A673 (cell line): Measurements from ENCODE around the gene CLN6. TPM values are rescaled to one million over a fixed set of nuclear protein-coding genes. Genes with fewer than 3 reads are reported as not detected.
A peak's percentile ranks its signal among the peaks of the same experiment; 100 is the strongest.

ENCODE experiments used
- Bru-seq: library from RNA; stranded (reverse); fragments of 400-500 nt; gene quantifications from one replicate; lab custom pipeline; 2021; lab: Mats Ljungman, UMichigan
- BruChase-seq, 2 experiments: library from RNA; stranded (reverse); fragments of 400-500 nt; gene quantifications; one replicate each; lab custom pipeline; 2021; lab: Mats Ljungman, UMichigan
- BruUV-seq: library from RNA; stranded (reverse); fragments of 400-500 nt; replicated peaks from 2 replicates; lab custom pipeline; 2021; lab: Mats Ljungman, UMichigan
- CTCF ChIA-PET: fragments of 300-600 bp; sonication (Branson Sonifier 250); formaldehyde crosslinking; loops from one replicate; lab custom pipeline; 2022; ENCODE audit warnings: antibody characterized with exemption; lab: Charles Lee
- POLR2A ChIA-PET: fragments of 300-600 bp; sonication (Branson Sonifier 250); formaldehyde crosslinking; loops from one replicate; lab custom pipeline; 2022; ENCODE audit warnings: antibody characterized with exemption; ENCODE audit not compliant: low non-redundant PET; lab: Charles Lee
- DNase-seq: peaks from one replicate; pipeline ENCODE4 v3.0.0-alpha.2; 2015; ENCODE audit warnings: low spot score
- H3K27ac ChIP-seq: fragments of 200-600 bp; sonication (generic); 2 replicates; pipeline ENCODE4 v1.5.1; 2016; ENCODE audit warnings: mixed run types, low read depth, mild to moderate bottlenecking, mixed read lengths, antibody characterized with exemption, low read length; ENCODE audit not compliant: poor library complexity, severe bottlenecking
- H3K27me3 ChIP-seq: fragments of 200-600 bp; sonication (generic); replicated peaks from 2 replicates; pipeline ENCODE4 v1.6.1; 2017; ENCODE audit warnings: mixed run types, low read depth, mild to moderate bottlenecking, mixed read lengths, antibody characterized with exemption, low read length; ENCODE audit not compliant: insufficient read depth, poor library complexity
- H3K36me3 ChIP-seq: fragments of 200-600 bp; sonication (generic); 2 replicates; pipeline ENCODE4 v1.6.1; 2016; ENCODE audit warnings: mixed run types, mild to moderate bottlenecking, mixed read lengths, antibody characterized with exemption, low read length; ENCODE audit not compliant: insufficient read depth, poor library complexity, severe bottlenecking
- H3K4me1 ChIP-seq: fragments of 200-600 bp; sonication (generic); 2 replicates; pipeline ENCODE4 v1.6.1; 2017; ENCODE audit warnings: mixed run types, mild to moderate bottlenecking, mixed read lengths, antibody characterized with exemption, low read length; ENCODE audit not compliant: insufficient read depth, poor library complexity, severe bottlenecking
- H3K4me3 ChIP-seq: fragments of 200-600 bp; sonication (generic); 2 replicates; pipeline ENCODE4 v1.5.1; 2016; ENCODE audit warnings: low read depth, mixed run types, mild to moderate bottlenecking, mixed read lengths, low read length; ENCODE audit not compliant: poor library complexity, severe bottlenecking
- H3K9me3 ChIP-seq: fragments of 200-600 bp; sonication (generic); 2 replicates; pipeline ENCODE4 v1.6.1; 2016; ENCODE audit warnings: mixed run types, low read depth, mild to moderate bottlenecking, mixed read lengths, antibody characterized with exemption, low read length; ENCODE audit not compliant: poor library complexity, severe bottlenecking
- EZH2 ChIP-seq: fragments of 200-600 bp; sonication (generic); IDR thresholded peaks from 2 replicates; pipeline ENCODE4 v1.6.1; 2017; ENCODE audit warnings: borderline replicate concordance, low read depth, mild to moderate bottlenecking, mixed read lengths, antibody characterized with exemption, low read length; ENCODE audit not compliant: poor library complexity, severe bottlenecking
- intact Hi-C: fragments of 100-400 bp; cut with micrococcal nuclease; formaldehyde crosslinking; loops from one replicate; pipeline ENCODE4 v1.10.0; 2022; ENCODE audit not compliant: unreplicated experiment
- long read RNA-seq: library from polyadenylated mRNA; stranded (forward); transcript quantifications from one replicate; pipeline ENCODE4 v2.0.0, GENCODE V29; 2022
- total RNA-seq: library from RNA; stranded (reverse); gene quantifications from 2 replicates; pipeline ENCODE4 v1.2.3, GENCODE V29; 2021
- TF ChIP-seq, protein P1 (sequence below): fragments of 300-800, 200-600 bp; sonication (generic); conservative IDR thresholded peaks from 2 replicates; pipeline ENCODE4 v1.5.1; 2017; ENCODE audit warnings: low read depth, mild to moderate bottlenecking, antibody characterized with exemption, low read length, moderate library complexity, mixed read lengths

CLN6 gene
- total RNA-seq (75.4 and 84.7 TPM in 2 replicates), Bru-seq, nascent RNA (percentile 41 among the genes with signal in this experiment), BruChase-seq, experiment 1, labeled RNA remaining after a 2-hour chase (percentile 54 among the genes with signal in this experiment), BruChase-seq, experiment 2, labeled RNA remaining after a 6-hour chase (percentile 67 among the genes with signal in this experiment)
- long read RNA-seq, partial matches to known transcripts = 0 of 6 reads
- long read RNA-seq, other reads (novel, unspliced or antisense) = 1 of 6 reads

DNA sequence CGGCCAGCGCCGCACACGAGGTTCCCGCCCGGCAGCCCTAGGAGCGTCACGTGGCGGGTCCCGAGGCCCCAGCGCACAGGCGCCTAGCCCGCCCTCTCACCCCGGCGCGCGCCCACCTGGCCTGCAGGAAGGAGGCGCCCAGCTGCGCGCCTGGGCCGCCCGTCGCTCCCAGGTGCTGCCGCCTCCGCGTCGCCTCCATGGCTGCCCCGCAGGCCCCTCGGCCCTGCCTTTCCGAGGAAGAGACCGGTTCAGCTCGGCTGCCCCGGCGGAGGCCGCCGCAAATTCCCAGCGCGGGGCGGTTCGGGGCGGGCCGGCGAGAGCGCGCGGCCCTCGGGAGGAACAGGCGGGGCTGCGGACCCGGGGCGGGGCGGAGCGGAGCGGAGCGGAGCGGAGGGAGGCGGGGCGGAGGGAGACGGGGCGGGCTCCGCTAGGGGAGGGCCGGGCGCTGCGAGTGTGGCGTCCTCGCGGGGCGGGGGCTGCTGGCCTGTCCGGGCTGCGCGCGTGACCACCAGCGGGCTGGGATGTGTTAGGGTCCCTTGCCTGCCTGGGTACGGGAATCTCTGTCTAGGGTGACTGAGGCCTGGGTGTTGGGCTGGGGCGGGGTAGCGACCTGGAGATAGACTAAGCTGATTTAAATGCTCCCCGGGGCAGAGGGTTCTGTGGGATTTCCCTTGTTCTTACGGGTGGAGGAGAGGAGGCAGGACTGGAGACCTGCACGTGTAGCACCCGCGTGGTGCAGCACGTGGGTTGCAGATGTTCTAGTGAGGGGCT, at the start of gene CLN6:
TSS of gene CLN6 (minus strand) at position 343 of the 771 bp plus-strand sequence. CDS start at position 199, 144 bp downstream.
- Histone ChIP-seq H3K27ac (peak within 1 kb of the TSS; percentile 93), H3K4me1 (peaks cover 14% of the 10 kb centered on the region), H3K36me3 (no peaks in the 10 kb centered on the region), H3K9me3 (no peaks in the 10 kb centered on the region), H3K4me3 (peak within 1 kb of the TSS; percentile 75), H3K27me3 (no peaks in the 10 kb centered on the region)
- CTCF ChIA-PET = interaction anchor here (0.5 to 0.6 kb wide), 2 partner anchors 324 to 506 kb away, joined by 3 to 4 read pairs; no protein-coding TSS in a partner anchor
- POLR2A ChIA-PET = no interaction called here
- TF ChIP-seq, protein P1, sequence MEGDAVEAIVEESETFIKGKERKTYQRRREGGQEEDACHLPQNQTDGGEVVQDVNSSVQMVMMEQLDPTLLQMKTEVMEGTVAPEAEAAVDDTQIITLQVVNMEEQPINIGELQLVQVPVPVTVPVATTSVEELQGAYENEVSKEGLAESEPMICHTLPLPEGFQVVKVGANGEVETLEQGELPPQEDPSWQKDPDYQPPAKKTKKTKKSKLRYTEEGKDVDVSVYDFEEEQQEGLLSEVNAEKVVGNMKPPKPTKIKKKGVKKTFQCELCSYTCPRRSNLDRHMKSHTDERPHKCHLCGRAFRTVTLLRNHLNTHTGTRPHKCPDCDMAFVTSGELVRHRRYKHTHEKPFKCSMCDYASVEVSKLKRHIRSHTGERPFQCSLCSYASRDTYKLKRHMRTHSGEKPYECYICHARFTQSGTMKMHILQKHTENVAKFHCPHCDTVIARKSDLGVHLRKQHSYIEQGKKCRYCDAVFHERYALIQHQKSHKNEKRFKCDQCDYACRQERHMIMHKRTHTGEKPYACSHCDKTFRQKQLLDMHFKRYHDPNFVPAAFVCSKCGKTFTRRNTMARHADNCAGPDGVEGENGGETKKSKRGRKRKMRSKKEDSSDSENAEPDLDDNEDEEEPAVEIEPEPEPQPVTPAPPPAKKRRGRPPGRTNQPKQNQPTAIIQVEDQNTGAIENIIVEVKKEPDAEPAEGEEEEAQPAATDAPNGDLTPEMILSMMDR = no peak; the same call in 1 of the 2 replicates
- no peak for TF ChIP-seq EZH2
- DNase-seq = peak; percentile 87
- BruUV-seq = no TSS peak
- intact Hi-C loops = no loop called here

DNA sequence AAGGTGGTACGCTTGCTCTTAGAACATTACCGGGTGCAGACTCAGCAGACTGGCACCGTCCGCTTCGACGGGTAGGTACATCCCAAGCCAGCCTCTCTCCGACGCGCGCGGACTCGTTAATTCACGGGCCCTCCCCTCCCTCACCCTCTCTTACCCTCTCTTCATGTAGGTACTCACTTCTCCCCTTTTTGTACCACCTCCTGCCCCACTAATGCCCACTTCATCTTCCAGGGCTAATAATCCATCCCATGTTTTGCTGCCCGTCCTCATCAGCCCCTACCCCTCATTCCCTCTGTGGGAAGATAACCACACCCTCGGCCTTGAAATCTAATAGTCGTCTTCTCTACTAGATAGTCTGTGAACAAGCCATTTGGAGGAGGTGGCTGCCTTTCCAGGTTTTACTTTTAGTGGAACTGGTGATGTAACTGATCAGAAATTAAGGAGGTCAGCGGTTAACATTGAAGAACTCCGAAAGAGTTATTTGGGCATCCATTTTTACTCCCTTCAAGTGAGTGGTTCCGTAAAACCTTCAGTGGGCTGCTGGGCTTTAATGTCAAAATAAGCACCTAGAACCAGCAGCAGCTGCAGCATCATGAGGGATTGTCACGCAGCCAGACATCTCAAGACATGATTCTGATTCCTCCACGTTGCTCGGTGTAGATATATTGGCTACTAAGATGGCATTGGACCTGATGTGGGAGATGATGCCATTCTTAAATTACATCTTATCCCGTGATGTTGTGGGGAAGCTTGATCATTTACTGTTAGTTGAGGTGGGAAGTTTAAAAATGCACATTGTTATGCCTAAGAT, 49.3 kb upstream of the CLN6 start:
- DNase-seq = peak; percentile 58
- ChIA-PET POLR2A (no interaction called here), CTCF (interaction anchor here (0.6 kb wide), 1 partner anchor 254 kb away, joined by 3 read pairs; no protein-coding TSS in a partner anchor)
- Histone ChIP-seq H3K4me3 (peak overlapping the region; percentile 93), H3K9me3 (no peaks in the 10 kb centered on the region), H3K27me3 (no peaks in the 10 kb centered on the region), H3K27ac (peak overlapping the region; percentile 93), H3K4me1 (peaks cover 25% of the 10 kb centered on the region), H3K36me3 (no peaks in the 10 kb centered on the region)
- BruUV-seq = TSS peak; percentile 43
- intact Hi-C loops = no loop called here
- TF ChIP-seq EZH2 = no peak
- TF ChIP-seq, protein P1 = no peak

DNA sequence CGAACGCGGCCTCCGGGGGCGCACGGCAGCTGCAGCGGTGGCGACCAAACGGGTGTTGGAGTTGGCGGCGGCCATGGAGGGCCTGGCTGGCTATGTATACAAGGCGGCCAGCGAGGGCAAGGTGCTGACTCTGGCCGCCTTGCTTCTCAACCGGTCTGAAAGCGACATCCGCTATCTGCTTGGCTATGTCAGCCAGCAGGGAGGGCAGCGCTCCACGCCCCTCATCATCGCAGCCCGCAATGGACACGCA, 48.7 kb upstream of the CLN6 start:
- Histone ChIP-seq H3K27ac (peak overlapping the region; percentile 93), H3K9me3 (no peaks in the 10 kb centered on the region), H3K36me3 (no peaks in the 10 kb centered on the region), H3K27me3 (no peaks in the 10 kb centered on the region), H3K4me1 (peaks cover 25% of the 10 kb centered on the region), H3K4me3 (peak overlapping the region; percentile 93)
- no peak for DNase-seq
- CTCF ChIA-PET = no interaction called here
- BruUV-seq = no TSS peak
- no peak for TF ChIP-seq EZH2
- TF ChIP-seq, protein P1 = peak; percentile 53; the same call in 1 of the 2 replicates
- intact Hi-C loops = no loop called here
- POLR2A ChIA-PET = no interaction called here
